ENCODE data around the gene SLC2A10.

DNA sequence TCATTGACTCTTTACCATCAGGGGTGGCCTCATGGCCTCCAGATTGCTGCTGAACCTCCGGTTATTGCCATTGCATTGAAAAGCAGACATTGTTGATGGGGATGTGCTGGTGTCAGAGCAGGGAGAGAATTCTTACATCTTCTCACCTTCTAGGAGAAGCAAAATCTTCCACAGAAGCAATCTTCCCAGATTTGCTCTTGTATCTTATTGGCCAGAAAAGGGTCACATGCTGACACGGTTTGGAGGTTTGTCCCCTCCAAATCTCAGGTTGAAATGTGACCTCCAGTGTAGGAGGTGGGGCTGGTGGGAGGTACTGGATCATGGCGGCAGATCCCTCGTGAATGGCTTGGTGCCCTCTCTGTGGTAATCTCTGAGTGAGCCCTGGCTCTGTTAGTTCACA, 30.9 kb upstream of the SLC2A10 start:
- TF ChIP-seq CTCF (conservative IDR thresholded peaks at IDR 0.05; ENCODE audit: low read depth, low read length) (no peak), EZH2 (IDR thresholded peaks at IDR 0.05; ENCODE audit: borderline replicate concordance, low read depth, low read length, poor library complexity, severe bottlenecking) (no peak)
